ENCODE results near the gene STXBP2.

- TF ChIP-seq CTCF (IDR thresholded peaks at IDR 0.05) (no peak), EP300 (IDR thresholded peaks at IDR 0.05) (no peak), POLR2A (IDR thresholded peaks at IDR 0.05; ENCODE audit: low read depth) (no peak)
These were observed 18.0 kb upstream of the STXBP2 start for GRCh38 chr19:7618771-7619510.

Data from esophagus muscularis mucosa (tissue), 4 donors.